Measurements from ENCODE around the gene KIZ. TPM values are rescaled to one million over a fixed set of nuclear protein-coding genes. Genes with fewer than 3 reads are reported as not detected.

The KIZ gene
- total RNA-seq: 15.7 TPM

GRCh38 chr20:21125849-21126580 lies at the start of gene KIZ:
Gene KIZ (plus strand): TSS chr20:21126082. CDS start chr20:21126116, 34 bp downstream.

GRCh38 chr20:21106171-21107017 lies 19.5 kb upstream of the KIZ start, which contains the start of gene LINC00237:
Gene LINC00237 (minus strand): TSS chr20:21106358.

Small RNA genes within 50 kb of the gene (small RNA-seq; reads per million reads assigned to genes)
- not detected for gene RNA5SP477

Other genes starting within 250 kb of the KIZ start
- 10.8 TPM for gene LINC00237, start 19.7 kb upstream of the KIZ start, total RNA-seq
- gene XRN2, start 177.2 kb downstream of the KIZ start, total RNA-seq: 65.5 TPM

Measured in diencephalon (tissue), 1 donor.